HepG2 (cell line): ENCODE data around the gene AGTPBP1. TPM values are rescaled to one million over a fixed set of nuclear protein-coding genes. Genes with fewer than 3 reads are reported as not detected.

Experiments used
- ATAC-seq: fragments of 200-7000 bp; cut with Tn5 transposase; 3 replicates; pipeline ENCODE4 v1.9.1; 2020; ENCODE audit warnings: mild to moderate bottlenecking, moderate library complexity
- BruUV-seq: library from RNA; stranded (reverse); fragments of 400-500 nt; replicated peaks from 2 replicates; lab custom pipeline; 2021; lab: Mats Ljungman, UMichigan
- CTCF ChIA-PET: fragments of 300-600 bp; formaldehyde crosslinking; extraction: SDS; loops from one replicate; lab custom pipeline; 2021; ENCODE audit warnings: low total read pairs, inconsistent platforms, low intra/inter-chr PET ratio; lab: Yijun Ruan, JAX
- POLR2A ChIA-PET: fragments of 350-600 bp; sonication (Branson Sonifier 250); formaldehyde crosslinking; loops from one replicate; lab custom pipeline; 2020; ENCODE audit warnings: antibody characterized with exemption, inconsistent platforms; lab: Yijun Ruan, JAX
- DNase-seq: peaks from one replicate; pipeline ENCODE4 v3.0.0-alpha.2; 2015; ENCODE audit warnings: low spot score
- FAIRE-seq: peaks from 3 replicates; lab custom pipeline; 2011; peaks lifted over from hg19 to GRCh38; lab: Jason Lieb, UNC
- H2AFZ ChIP-seq: one replicate; pipeline ENCODE4 v1.6.1; 2011; ENCODE audit warnings: low read length, inconsistent platforms
- H3K27ac ChIP-seq: fragments of 300-600 bp; 3 replicates; pipeline ENCODE4 v1.8.0; 2011; ENCODE audit warnings: mixed run types, mild to moderate bottlenecking, mixed read lengths, low read length, inconsistent platforms; ENCODE audit not compliant: insufficient read depth; ENCODE audit errors: extremely low read length
- H3K27me3 ChIP-seq, 2 experiments: fragments of 200-600 bp in 1 of 2; 2 replicates in 1 of 2; 3 replicates in 1 of 2; pipeline versions ENCODE4 v1.6.0 to v1.8.0; 2011; ENCODE audit warnings: low read length in 2 of 2, mild to moderate bottlenecking in 2 of 2, moderate library complexity in 2 of 2, inconsistent platforms in 1 of 2; ENCODE audit not compliant: insufficient read depth in 2 of 2, control insufficient read depth in 1 of 2
- H3K36me3 ChIP-seq, 2 experiments: fragments of 200-600 bp in 1 of 2; replicated peaks in 1 of 2; 2 replicates in 1 of 2; 3 replicates in 1 of 2; pipeline versions ENCODE4 v1.5.1 to v1.8.0; 2011; ENCODE audit warnings: low read length in 2 of 2, inconsistent platforms in 1 of 2; ENCODE audit not compliant: insufficient read depth in 2 of 2, control insufficient read depth in 1 of 2
- H3K4me1 ChIP-seq: 2 replicates; pipeline ENCODE4 v1.5.1; 2012; ENCODE audit warnings: low read length, inconsistent platforms; ENCODE audit not compliant: insufficient read depth
- H3K4me2 ChIP-seq: 2 replicates; pipeline ENCODE4 v1.6.0; 2011; ENCODE audit warnings: low read depth, low read length, inconsistent platforms
- H3K4me3 ChIP-seq, 3 experiments: fragments of 200-600 bp in 1 of 3; sonication (generic), shearing (Covaris generic) in 1 of 3; replicated peaks in 1 of 3; 2 replicates each; pipeline ENCODE4 v1.5.1; 2011 to 2016; ENCODE audit warnings: low read length in 3 of 3, inconsistent platforms in 2 of 3, low read depth in 2 of 3, mild to moderate bottlenecking in 2 of 3, control low read depth in 1 of 3, mixed read lengths in 1 of 3; ENCODE audit not compliant: insufficient read depth in 1 of 3
- H3K79me2 ChIP-seq: one replicate; pipeline ENCODE4 v1.6.1; 2011; ENCODE audit warnings: low read length, inconsistent platforms; ENCODE audit not compliant: insufficient read depth
- H3K9ac ChIP-seq: 2 replicates; pipeline ENCODE4 v1.6.0; 2011; ENCODE audit warnings: mild to moderate bottlenecking, low read depth, low read length, inconsistent platforms; ENCODE audit not compliant: insufficient read depth
- H3K9me3 ChIP-seq: 2 replicates; pipeline ENCODE4 v1.5.1; 2012; ENCODE audit warnings: mild to moderate bottlenecking, low read length
- H4K20me1 ChIP-seq: 2 replicates; pipeline ENCODE4 v1.6.0; 2011; ENCODE audit warnings: inconsistent platforms, mild to moderate bottlenecking, low read length, moderate library complexity; ENCODE audit not compliant: insufficient read depth
- ATM ChIP-seq: fragments of 450-650 bp; IDR thresholded peaks from 2 replicates; pipeline ENCODE4 v1.7.1; 2017; ENCODE audit warnings: mild to moderate bottlenecking, borderline replicate concordance
- CBX1 ChIP-seq: IDR thresholded peaks from one replicate; pipeline ENCODE4 v1.6.1; 2016; ENCODE audit warnings: antibody characterized with exemption, low read depth
- HNF4A ChIP-seq: sonication (generic); formaldehyde crosslinking; IDR thresholded peaks from 2 replicates; pipeline ENCODE4 v1.4.0; 2020; ENCODE audit warnings: missing genetic modification reagents
- KDM5B ChIP-seq: sonication (generic); formaldehyde crosslinking; IDR thresholded peaks from 2 replicates; pipeline ENCODE4 v1.4.0; 2020; ENCODE audit warnings: missing genetic modification reagents, mild to moderate bottlenecking, borderline replicate concordance
- KLF15 ChIP-seq: sonication (generic); formaldehyde crosslinking; IDR thresholded peaks from 2 replicates; pipeline ENCODE4 v1.8.1; 2023; ENCODE audit warnings: borderline replicate concordance, mild to moderate bottlenecking, inconsistent platforms, missing genetic modification reagents, mixed read lengths
- MAFF ChIP-seq: IDR thresholded peaks from 2 replicates; pipeline ENCODE4 v1.6.1; 2011; ENCODE audit warnings: low read depth, low read length, improper control_type of control experiment
- MAFK ChIP-seq, 2 experiments: IDR thresholded peaks in 1 of 2; conservative IDR thresholded peaks in 1 of 2; 2 replicates each; pipeline ENCODE4 v1.6.1; 2011; ENCODE audit warnings: improper control_type of control experiment in 2 of 2, low read length in 2 of 2
- MYC ChIP-seq: sonication (generic); formaldehyde crosslinking; IDR thresholded peaks from 2 replicates; pipeline ENCODE4 v1.9.0; 2021; ENCODE audit warnings: missing genetic modification reagents, borderline replicate concordance
- NKX3-1 ChIP-seq: sonication (generic); formaldehyde crosslinking; IDR thresholded peaks from 2 replicates; pipeline ENCODE4 v1.5.0; 2020; ENCODE audit warnings: missing genetic modification reagents
- TEAD2 ChIP-seq: sonication (generic); formaldehyde crosslinking; IDR thresholded peaks from 2 replicates; pipeline ENCODE4 v1.9.0; 2021; ENCODE audit warnings: missing genetic modification reagents
- ZNF281 ChIP-seq: sonication (generic); formaldehyde crosslinking; IDR thresholded peaks from 2 replicates; pipeline ENCODE4 v1.4.0; 2020; ENCODE audit warnings: missing genetic modification reagents, borderline replicate concordance
- ZNF282 ChIP-seq: fragments of 450-650 bp; IDR thresholded peaks from 2 replicates; pipeline ENCODE4 v1.6.1; 2018; ENCODE audit not compliant: partially characterized antibody
- WGBS: methylation state at CpG from one replicate; pipeline ENCODE4 v1.1.6; 2017; ENCODE audit warnings: low lambda C conversion rate; 5-methylcytosine and 5-hydroxymethylcytosine counted together
- in situ Hi-C: cut with HindIII; loops from 2 replicates; pipeline ENCODE4 v1.10.0; 2017; ENCODE audit warnings: low pct_unique_long_range_greater_than_20kb; ENCODE audit not compliant: extremely low pct_ligation_motif_present
- intact Hi-C: fragments of 100-400 bp; cut with micrococcal nuclease; formaldehyde crosslinking; loops from one replicate; pipeline ENCODE4 v1.10.0; 2022; ENCODE audit not compliant: unreplicated experiment
- polyA plus RNA-seq, 8 experiments: library from polyadenylated mRNA; depleted of rRNA in 3 of 8; stranded (reverse) in 7 of 8; unstranded in 1 of 8; fragments of >200 nt; fragmentation: Illumina TruSeq in 4 of 8; extraction: Trizol in 4 of 8; gene quantifications; 2 replicates each; pipeline versions ENCODE4 v1.2.1 to v1.2.3, GENCODE V29; 2011 to 2016; ENCODE audit warnings: low read depth in 4 of 8, missing spikeins in 1 of 8, mixed read lengths in 1 of 8; ENCODE audit not compliant: insufficient read depth in 1 of 8
- total RNA-seq, 5 experiments: library from RNA; depleted of rRNA; stranded (reverse); fragments of >200 nt; fragmentation: Illumina TruSeq; extraction: Trizol; gene quantifications; 2 replicates each; pipeline ENCODE4 v1.2.3, GENCODE V29; 2016; ENCODE audit warnings: low read depth in 1 of 5
- TF ChIP-seq, protein P1 (sequence below), 2 experiments: sonication (generic) in 1 of 2; formaldehyde crosslinking in 1 of 2; IDR thresholded peaks; 2 replicates each; pipeline versions ENCODE4 v1.6.1 to v1.9.0; 2014 to 2022; ENCODE audit warnings: antibody characterized with exemption in 1 of 2, borderline replicate concordance in 1 of 2, inconsistent platforms in 1 of 2, low read depth in 1 of 2, missing genetic modification reagents in 1 of 2

Gene AGTPBP1
- total and polyA plus RNA-seq, 2 of the 13 experiments (the other 11 are each of a cell fraction or from before 2014, with no cell fraction given) = 9.7 to 22.3 TPM

DNA sequence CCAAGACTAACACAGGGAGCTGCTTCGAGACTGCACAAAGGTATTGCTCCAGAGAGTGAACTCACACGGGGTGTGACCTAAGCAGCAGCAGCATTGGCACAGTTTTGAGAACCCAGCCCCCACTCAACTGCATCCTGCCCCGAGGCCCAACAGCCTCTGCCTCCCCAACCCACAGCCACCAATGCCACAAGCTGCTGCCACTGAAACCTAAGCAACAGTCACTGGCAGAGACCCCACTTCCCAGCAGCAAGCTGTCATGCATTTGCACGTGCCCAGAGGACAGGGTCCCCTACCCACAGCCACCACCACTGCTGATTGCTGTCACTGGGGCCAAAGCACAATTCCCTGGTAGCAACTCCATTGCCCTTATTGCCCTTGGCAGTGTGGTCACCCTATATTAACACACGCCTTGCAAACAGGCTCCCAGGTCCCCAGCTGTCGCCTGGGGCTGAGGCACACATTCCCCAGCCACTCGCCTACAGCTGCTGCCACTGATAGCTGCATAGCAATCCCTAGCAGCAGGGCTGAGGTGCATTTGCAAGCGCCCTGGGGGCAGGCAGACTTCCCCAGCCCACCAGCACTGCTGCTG, 141.0 kb downstream of the AGTPBP1 start (continued):
- TF ChIP-seq, protein P1, sequence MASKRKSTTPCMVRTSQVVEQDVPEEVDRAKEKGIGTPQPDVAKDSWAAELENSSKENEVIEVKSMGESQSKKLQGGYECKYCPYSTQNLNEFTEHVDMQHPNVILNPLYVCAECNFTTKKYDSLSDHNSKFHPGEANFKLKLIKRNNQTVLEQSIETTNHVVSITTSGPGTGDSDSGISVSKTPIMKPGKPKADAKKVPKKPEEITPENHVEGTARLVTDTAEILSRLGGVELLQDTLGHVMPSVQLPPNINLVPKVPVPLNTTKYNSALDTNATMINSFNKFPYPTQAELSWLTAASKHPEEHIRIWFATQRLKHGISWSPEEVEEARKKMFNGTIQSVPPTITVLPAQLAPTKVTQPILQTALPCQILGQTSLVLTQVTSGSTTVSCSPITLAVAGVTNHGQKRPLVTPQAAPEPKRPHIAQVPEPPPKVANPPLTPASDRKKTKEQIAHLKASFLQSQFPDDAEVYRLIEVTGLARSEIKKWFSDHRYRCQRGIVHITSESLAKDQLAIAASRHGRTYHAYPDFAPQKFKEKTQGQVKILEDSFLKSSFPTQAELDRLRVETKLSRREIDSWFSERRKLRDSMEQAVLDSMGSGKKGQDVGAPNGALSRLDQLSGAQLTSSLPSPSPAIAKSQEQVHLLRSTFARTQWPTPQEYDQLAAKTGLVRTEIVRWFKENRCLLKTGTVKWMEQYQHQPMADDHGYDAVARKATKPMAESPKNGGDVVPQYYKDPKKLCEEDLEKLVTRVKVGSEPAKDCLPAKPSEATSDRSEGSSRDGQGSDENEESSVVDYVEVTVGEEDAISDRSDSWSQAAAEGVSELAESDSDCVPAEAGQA (IDR thresholded peaks at IDR 0.05; ENCODE audit: low read depth) = no peak
- TF ChIP-seq, protein P1 (CRISPR knock-in tag; IDR thresholded peaks at IDR 0.05; ENCODE audit: borderline replicate concordance) = no peak
- TF ChIP-seq ATM (no peak), HNF4A (CRISPR knock-in tag) (no peak), CBX1 (no peak), ZNF282 (no peak)

- Histone ChIP-seq H4K20me1 (no peaks in the 10 kb centered on the region), H3K79me2 (no peaks in the 10 kb centered on the region), H3K4me1 (no peaks in the 10 kb centered on the region), H3K4me2 (no peak overlapping the region), H3K27me3 (no peaks in the 10 kb centered on the region), H3K36me3 (no peaks in the 10 kb centered on the region; a peak in 1 of 5 replicates), H2AFZ (no peak overlapping the region), H3K9me3 (no peaks in the 10 kb centered on the region), H3K9ac (no peak overlapping the region), H3K27ac (no peak overlapping the region), H3K4me3 (no peak overlapping the region)
- DNase-seq = no peak
- in situ Hi-C loops (no loop called here), intact Hi-C loops (no loop called here)
- no peak for FAIRE-seq
- BruUV-seq = no TSS peak
- CTCF ChIA-PET = no interaction called here
- WGBS = 89% methylated on average over 3 of the region's 3 CpGs
- POLR2A ChIA-PET = no interaction called here
- no peak for ATAC-seq
- TF ChIP-seq NKX3-1 (CRISPR knock-in tag) = no peak
- no peak for TF ChIP-seq ZNF281 (CRISPR knock-in tag)
- TF ChIP-seq KDM5B (CRISPR knock-in tag) = no peak
- no peak for TF ChIP-seq MYC
- TF ChIP-seq KLF15 (CRISPR knock-in tag) = no peak
- TF ChIP-seq MAFF = peak; percentile 20; the same call in 1 of the 2 replicates
- peak; percentile 21 to 61; a peak in 2 of 4 replicates for TF ChIP-seq MAFK (conservative IDR thresholded peaks at IDR 0.05 in 1 of 2, IDR thresholded peaks at IDR 0.05 in 1 of 2; ENCODE audit: low read length in 2 of 2)
- TF ChIP-seq TEAD2 (CRISPR knock-in tag) = no peak
These were observed 142.1 kb downstream of the AGTPBP1 start for GRCh38 chr9:85599540-85600105.
